GM12892 (cell line): ENCODE results near the gene CSNK1G2.

Experiments
- DNase-seq: peaks from one replicate; pipeline ENCODE4 v3.0.0; 2011; ENCODE audit not compliant: insufficient read length
- FAIRE-seq: peaks from 2 replicates; lab custom pipeline; 2011; peaks lifted over from hg19 to GRCh38; lab: Jason Lieb, UNC
- POLR2A ChIP-seq: IDR thresholded peaks from 2 replicates; pipeline ENCODE4 v1.6.1; 2011; ENCODE audit warnings: low read depth, low read length, control low read depth
- POLR2AphosphoS5 ChIP-seq: IDR thresholded peaks from 2 replicates; pipeline ENCODE4 v1.6.1; 2011; ENCODE audit warnings: low read depth, low read length, control low read depth
- TAF1 ChIP-seq: IDR thresholded peaks from 2 replicates; pipeline ENCODE4 v1.6.1; 2011; ENCODE audit warnings: low read depth, mild to moderate bottlenecking, control low read depth, low read length, borderline replicate concordance

CSNK1G2 gene

DNA sequence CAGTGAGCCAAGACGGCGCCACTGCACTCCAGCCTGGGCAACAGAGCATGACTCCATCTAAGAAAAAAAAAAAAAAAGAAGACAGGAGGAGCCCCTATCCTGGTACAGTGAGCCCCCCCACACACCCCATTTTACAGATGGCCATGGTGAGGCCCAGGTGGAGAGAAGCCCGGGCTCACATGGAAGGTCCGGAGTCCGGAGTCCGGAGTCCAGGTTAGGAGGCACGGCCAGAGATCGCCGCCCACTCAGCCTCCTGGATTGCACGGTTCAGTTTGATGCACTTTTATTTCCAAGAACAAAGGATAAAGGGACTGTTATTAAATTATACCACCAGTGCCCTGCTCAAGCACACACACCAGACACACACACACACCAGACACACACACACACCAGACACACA is 85.8 kb downstream of the CSNK1G2 start:
- DNase-seq (no peak), FAIRE-seq (no peak)
- TF ChIP-seq POLR2AphosphoS5 (no peak), TAF1 (no peak), POLR2A (no peak)

GRCh38 chr19:2027361-2027760 is 86.4 kb downstream of the CSNK1G2 start:
- no peak for TF ChIP-seq POLR2AphosphoS5
- TF ChIP-seq POLR2A, result no peak
- no peak for TF ChIP-seq TAF1
- DNase-seq (no peak), FAIRE-seq (no peak)
